Keratinocyte (primary cell): ENCODE measurements around the gene MOGAT1.

Experiments
- EZH2 ChIP-seq: IDR thresholded peaks from one replicate; pipeline ENCODE4 v1.6.1; 2012; ENCODE audit warnings: inconsistent platforms, mild to moderate bottlenecking, low read length, moderate library complexity
- TF ChIP-seq, protein P1 (sequence below), 3 experiments: IDR thresholded peaks in 1 of 3; conservative IDR thresholded peaks in 1 of 3; optimal IDR thresholded peaks in 1 of 3; 2 replicates in 2 of 3; 3 replicates in 1 of 3; pipeline versions ENCODE3 to v1.5.1; 2011; ENCODE audit warnings: low read length in 3 of 3, mild to moderate bottlenecking in 3 of 3, moderate library complexity in 2 of 3, control low read depth in 1 of 3, inconsistent platforms in 1 of 3; ENCODE audit not compliant: insufficient read depth in 2 of 3; ENCODE audit errors: extremely low read depth in 1 of 3

DNA sequence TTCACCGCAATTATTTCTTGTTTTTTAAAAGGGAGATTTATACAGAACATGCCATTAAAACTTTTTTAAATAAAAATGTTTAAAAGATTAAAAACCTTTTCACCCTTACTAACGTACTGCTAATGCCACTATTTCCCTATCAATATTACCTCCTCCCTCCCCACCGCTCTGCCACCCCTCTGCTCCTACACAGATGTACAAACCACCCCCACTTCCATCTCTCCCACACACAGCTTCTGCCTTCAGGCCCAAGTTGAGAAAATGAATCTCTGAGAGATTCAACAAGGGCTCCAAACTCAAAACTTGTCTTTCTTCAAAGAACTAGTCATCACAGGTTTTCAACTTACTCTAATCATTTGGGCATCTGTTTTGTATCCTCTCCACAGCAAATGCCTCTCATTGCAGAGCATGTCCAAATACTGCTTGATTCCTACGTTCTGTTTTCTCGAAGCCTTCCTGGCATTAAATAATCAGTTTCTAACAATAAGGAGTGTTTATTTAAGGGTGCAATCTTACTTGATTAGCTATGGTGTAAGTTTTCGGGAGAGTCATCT is 47.6 kb upstream of the MOGAT1 start:
- TF ChIP-seq, protein P1, sequence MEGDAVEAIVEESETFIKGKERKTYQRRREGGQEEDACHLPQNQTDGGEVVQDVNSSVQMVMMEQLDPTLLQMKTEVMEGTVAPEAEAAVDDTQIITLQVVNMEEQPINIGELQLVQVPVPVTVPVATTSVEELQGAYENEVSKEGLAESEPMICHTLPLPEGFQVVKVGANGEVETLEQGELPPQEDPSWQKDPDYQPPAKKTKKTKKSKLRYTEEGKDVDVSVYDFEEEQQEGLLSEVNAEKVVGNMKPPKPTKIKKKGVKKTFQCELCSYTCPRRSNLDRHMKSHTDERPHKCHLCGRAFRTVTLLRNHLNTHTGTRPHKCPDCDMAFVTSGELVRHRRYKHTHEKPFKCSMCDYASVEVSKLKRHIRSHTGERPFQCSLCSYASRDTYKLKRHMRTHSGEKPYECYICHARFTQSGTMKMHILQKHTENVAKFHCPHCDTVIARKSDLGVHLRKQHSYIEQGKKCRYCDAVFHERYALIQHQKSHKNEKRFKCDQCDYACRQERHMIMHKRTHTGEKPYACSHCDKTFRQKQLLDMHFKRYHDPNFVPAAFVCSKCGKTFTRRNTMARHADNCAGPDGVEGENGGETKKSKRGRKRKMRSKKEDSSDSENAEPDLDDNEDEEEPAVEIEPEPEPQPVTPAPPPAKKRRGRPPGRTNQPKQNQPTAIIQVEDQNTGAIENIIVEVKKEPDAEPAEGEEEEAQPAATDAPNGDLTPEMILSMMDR (optimal IDR thresholded peaks at IDR 0.05 in 1 of 3, IDR thresholded peaks at IDR 0.05 in 1 of 3, conservative IDR thresholded peaks at IDR 0.05 in 1 of 3; ENCODE audit: extremely low read depth in 1 of 3, insufficient read depth in 2 of 3, low read length in 3 of 3) = no peak
- no peak for TF ChIP-seq EZH2
